HS-5 (cell line): Measurements from ENCODE around the gene RSL1D1.

Experiments
- DNase-seq: peaks from one replicate; pipeline ENCODE4 v3.0.0-alpha.2; 2012; ENCODE audit warnings: low read depth

Gene RSL1D1

GRCh38 chr16:11851294-11852091, at the start of gene RSL1D1:
TSS of gene RSL1D1 (minus strand) at chr16:11851542. CDS start at chr16:11851512, 30 bp downstream.
- peak; percentile 70 for DNase-seq

GRCh38 chr16:11901091-11901490, 49.7 kb upstream of the RSL1D1 start:
- no peak for DNase-seq

- DNase-seq = peak; percentile 76
Observed at GRCh38 chr16:11896486-11897176, 45.3 kb upstream of the RSL1D1 start.

DNA sequence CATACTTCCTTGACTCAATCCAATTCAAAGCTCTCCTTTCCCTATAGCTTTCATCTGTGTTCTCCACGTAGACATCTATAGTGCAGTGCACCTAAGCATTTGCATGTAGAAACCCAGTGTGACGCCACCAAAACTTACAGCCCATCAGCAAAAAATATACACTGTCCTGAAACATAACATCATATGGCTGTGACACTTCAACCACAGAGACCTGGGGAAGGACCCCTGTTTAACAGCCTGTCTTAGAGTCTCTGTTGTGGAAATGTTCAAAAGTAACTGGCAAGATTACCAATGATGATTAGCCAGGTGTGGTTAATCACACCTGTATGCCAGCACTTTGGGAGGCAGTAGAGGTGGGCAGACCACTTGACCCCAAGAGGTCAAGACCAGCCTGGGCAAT, 42.2 kb upstream of the RSL1D1 start:
- no peak for DNase-seq

DNA sequence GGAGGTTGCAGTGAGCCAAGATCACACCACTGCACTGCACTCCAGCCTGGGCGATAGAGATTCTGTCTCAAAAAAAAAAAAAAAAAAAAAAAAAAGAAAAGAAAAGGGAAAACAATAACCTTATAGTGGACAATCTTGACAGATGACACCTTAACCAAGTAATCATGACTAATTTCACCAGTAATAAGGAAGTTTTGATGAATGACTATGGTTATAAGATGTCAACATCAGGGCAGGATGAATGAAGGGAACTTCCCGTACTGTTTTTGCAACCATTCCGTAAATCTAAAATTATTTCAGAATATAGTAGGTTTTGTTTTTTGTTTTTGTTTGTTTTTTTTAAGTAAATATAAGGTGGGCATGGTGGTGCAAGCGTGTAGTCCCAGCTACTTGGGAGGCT, 41.4 kb upstream of the RSL1D1 start:
- no peak for DNase-seq

DNA sequence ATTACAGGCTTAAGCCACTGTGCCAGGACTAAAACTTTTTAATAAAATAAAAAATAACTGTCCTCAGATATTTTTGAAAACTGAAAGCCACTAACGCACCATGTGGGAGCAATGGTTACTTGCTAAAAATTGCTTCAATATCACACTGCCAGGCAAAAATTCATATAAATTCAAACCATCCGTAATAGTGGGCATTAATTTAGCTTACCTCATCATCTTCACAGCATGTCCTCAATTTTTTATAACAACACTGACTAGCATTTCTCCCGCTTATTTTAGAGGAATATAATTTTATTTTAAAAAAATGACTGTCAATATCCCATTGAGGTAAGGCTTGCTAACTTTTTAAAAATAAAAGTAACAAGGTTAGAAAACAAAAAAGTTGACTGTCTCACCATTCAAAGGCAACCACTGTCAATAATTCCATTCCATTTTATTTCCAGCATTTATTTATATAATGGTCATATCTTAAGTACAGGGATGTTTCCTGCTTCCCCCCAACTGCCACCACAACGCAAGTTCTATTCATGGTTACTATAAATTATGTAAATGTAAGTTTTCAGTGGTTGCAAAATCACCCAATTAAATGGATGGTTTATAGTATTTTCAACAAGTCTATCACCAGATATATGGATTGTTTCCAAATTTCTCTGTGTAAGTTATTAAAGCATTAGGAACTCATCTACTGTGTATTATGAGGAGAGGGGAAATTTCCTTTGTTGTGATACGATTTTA, 39.1 kb upstream of the RSL1D1 start:
- DNase-seq = no peak

DNA sequence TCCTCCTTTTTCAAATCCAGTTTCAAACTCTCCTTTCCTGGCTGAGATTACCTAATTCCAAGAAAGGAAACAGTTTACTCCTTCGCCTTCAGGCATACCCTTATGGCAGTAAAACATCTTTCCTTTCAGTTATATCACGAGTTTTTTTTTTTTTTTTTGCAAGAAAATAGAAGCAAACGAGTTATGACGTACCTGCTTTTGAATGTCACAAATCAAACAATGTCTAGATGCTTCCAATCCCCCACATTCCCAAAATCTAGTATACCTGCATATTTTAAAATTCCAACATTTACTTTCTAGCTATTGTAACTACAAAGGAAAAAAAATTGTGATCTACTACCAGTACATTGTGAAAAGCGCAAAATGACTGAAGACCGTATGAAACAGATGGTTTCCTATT, 35.5 kb upstream of the RSL1D1 start:
- DNase-seq = no peak

DNA sequence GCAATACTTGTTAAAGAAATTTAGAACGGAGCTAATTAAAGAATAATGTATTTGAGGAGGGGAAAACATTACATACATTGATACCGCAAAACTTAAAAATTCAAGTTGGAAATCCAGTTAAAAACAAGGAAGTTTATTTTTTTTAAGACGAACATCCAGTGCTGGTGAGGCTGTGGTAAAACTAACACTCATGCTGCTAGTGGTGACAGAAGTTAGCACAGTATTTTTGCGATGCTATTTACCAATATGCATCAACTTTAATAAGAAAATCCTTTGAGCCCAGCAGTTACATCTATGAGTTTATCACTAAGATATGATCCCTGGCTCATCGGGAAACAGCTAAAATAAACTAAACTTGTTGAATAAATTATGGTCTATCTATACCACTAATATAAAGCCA, 32.7 kb upstream of the RSL1D1 start:
- DNase-seq = no peak

DNA sequence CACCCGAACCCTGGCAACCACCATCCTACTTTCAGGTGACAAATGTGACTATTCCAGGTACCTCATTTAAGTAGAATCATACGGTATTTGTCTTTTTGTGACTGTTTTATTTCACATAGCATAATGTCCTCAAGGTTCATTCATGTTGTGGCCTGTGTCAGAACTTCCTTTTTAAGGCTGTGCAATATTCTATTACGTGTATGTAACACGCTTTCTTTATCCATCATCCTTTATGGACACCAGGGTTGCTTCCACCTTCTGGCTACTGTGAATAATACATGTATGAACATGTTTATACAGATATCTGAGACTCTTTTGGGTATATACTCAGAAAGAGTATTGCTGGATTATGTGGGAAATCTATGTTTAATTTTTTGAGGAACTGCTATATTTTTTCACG, 28.7 kb upstream of the RSL1D1 start:
- no peak for DNase-seq

DNA sequence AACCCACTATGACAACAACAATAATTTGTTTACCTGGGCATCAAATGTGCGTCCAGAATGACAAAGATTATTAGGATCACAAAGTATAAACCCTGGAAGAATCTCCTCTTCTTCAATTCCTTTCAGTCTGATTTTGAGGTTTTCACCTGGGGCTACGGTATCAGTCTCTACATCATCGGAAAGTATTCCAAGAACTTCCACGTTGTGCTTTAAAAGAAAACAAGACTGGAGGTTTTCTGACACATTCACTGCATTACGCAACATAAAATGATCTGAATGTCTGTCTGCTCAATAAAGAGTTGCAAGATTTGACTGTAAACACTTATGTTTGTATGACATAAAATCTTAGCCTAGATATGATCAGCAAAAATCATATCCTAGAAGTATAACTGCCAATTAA, 26.0 kb upstream of the RSL1D1 start:
- no peak for DNase-seq

DNA sequence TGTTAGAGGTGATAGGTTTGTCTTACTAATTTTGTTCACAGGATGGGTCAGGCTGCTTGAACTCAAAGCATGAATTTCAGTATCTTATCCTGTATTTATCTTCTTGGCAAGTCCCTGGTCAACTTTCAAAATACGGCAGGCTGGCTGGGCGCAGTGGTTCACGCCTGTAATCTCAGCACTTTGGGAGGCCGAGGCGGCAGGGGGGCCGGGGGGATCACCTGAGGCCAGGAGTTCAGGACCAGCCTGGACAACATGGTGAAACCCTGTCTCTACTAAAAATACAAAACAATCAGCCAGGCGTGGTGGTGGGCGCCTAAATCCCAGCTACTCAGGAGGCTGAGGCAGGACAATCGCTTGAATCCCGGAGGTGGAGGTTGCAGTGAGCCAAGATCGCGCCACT, 25.0 kb upstream of the RSL1D1 start:
- DNase-seq = no peak

DNA sequence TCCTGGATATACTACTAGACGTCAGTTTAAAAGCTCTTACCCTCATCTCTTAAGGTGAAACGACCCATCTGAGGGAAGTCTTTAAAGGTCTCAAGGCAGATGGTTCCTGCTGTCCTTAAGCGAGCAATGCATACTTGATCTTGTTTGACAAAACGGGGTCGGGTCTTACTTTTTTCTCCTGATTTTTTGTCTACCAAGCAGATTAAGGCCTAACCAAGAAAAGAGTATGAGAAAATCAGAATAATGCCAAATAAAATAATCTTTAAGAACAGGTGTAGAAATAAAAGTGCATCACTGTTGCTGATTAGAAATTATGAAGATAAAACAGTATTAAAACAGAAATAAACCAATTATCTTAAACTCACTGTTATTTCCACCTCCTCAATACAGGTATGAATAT, 24.4 kb upstream of the RSL1D1 start:
- no peak for DNase-seq

GRCh38 chr16:11871193-11871592, 19.9 kb upstream of the RSL1D1 start:
- no peak for DNase-seq

GRCh38 chr16:11870399-11870798, 19.1 kb upstream of the RSL1D1 start:
- no peak for DNase-seq

GRCh38 chr16:11869353-11870228, 18.2 kb upstream of the RSL1D1 start:
- DNase-seq = no peak

GRCh38 chr16:11868412-11868980, 17.2 kb upstream of the RSL1D1 start:
- no peak for DNase-seq

DNA sequence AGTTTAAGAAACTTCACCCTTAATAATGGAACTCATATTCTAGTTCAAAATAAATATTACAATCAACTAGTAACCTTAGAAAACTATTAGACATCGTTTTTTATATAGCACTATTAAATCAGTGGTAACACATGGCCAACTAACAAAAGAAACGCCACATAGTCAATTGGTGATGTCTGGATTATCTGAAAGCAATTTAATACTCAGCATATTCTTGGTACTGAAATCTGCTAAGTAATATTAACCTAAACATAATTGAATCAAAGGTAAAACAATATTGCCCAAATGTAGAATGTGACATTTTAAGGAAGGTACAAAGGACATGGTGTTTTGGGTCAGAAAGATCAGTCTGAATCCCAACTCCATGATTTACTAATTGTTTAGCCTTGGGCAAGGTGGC, 11.1 kb upstream of the RSL1D1 start:
- no peak for DNase-seq

DNA sequence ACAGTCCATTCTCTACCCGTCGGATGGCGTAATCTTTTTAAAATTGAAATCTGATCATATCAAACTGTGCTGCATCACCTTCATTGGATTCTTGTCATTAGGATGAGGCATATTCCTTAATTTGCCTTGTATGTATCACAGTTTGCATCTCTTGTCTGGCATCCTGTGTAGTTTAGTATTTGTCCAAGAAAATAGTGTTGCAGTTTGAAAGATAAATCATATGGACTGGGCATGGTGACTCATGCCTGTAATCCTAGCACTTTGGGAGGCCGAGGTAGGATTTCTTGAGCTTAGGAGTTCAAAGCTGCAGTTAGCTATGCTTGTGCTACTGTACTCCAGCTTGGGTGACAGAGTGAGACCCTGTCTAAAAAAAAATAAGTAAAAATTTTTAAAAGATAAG, 5.8 kb upstream of the RSL1D1 start:
- DNase-seq = no peak

DNA sequence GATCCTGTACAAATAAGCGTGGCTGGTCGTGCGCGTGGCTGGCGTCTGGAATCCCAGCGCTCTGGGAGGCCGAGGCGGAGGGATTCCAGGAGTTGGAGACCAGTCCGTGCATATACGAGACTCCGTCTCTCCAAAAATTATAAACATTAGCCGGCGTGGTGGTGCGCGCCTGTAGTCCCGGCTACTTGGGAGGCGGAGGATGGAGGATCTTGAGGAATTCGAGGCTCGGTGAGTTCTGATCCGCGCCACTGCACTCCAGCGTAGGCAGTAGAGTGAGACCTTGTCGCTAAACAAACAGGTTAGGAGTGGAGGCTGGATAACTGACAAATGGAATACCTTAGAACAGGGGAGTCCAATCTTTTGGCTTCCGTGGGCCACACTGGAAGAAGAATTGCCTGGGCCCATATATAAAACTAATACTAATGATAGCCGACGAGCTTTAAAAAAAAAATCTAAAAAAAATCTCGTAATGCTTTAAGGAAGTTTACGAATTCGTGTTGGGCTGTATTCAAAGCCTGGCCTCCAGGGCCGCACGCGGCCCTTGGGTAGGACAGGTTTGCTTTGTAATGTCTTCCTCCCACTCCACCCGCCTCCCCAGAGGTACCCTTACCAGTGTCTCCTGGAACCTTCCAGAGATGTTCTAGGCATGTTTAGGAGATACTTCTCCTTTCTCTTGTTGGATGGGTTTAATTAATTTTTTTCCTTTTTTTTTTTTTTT, 909 bp upstream of the RSL1D1 start:
- DNase-seq = no peak

- DNase-seq = peak; percentile 48
Observed at GRCh38 chr16:11848842-11849241, 2.5 kb downstream of the RSL1D1 start.

DNA sequence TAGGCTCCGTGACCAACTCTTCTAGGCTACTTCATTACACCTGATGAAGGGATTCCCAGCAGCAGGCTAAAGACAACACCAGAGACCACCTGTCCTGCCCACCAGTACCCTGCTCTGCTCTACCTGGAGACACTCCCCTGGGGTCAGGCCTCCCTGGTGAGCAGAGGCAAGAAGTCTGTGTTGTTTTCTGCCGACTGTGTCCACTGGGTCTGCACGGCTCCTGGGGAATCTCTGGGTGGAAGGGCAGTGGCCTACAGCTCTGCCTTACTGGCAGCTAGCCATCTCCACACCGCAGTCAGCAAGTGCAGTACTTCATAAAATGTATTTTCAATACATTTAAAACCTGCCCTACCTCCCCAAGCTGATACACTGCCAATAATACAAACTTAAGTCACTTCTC, 6.8 kb downstream of the RSL1D1 start:
- DNase-seq = no peak
